ENCODE results near the gene TPX2. TPM values are rescaled to one million over a fixed set of nuclear protein-coding genes. Genes with fewer than 3 reads are reported as not detected.

TPX2 gene
- total RNA-seq, 2 experiments from 2014 or later = 0.85 to 0.89 TPM

GRCh38 chr20:31838646-31839292 is 99.7 kb downstream of the TPX2 start:
- ChIA-PET POLR2A (no interaction called here), CTCF (interaction anchor here (0.7 kb wide), 1 partner anchor 255 kb away, joined by 4 read pairs; no protein-coding TSS in a partner anchor)
- no peaks in the 10 kb centered on the region for H3K27me3 Mint-ChIP-seq
- H3K27ac ChIP-seq (ENCODE audit: low read depth in 1 of 2, low read length in 2 of 2) = no peak overlapping the region
- no peaks in the 10 kb centered on the region for H3K9me3 Mint-ChIP-seq
- H3K4me1 ChIP-seq (ENCODE audit: insufficient read depth, low read length) = peaks cover 12% of the 10 kb centered on the region
- no peaks in the 10 kb centered on the region for H3K36me3 ChIP-seq (ENCODE audit: insufficient read depth, low read length)
- H3K27ac Mint-ChIP-seq = no peak overlapping the region
- no peak for ATAC-seq (ENCODE audit: poor library complexity)
- H3K4me1 Mint-ChIP-seq (ENCODE audit: low read depth) = no peaks in the 10 kb centered on the region
- H3K27me3 ChIP-seq (ENCODE audit: control insufficient read depth in 1 of 2, insufficient read depth in 2 of 2, low read length in 2 of 2) = no peaks in the 10 kb centered on the region
- no peak for TF ChIP-seq CTCF (IDR thresholded peaks at IDR 0.05)
- no peaks in the 10 kb centered on the region for H3K36me3 Mint-ChIP-seq (ENCODE audit: low read depth)
- H3K4me3 Mint-ChIP-seq = no peak overlapping the region
- H3K4me3 ChIP-seq (ENCODE audit: low read length) = no peak overlapping the region
- no peak for DNase-seq
- intact Hi-C loops (cut with DNase I, micrococcal nuclease) = no loop called here
- no peaks in the 10 kb centered on the region for H3K9me3 ChIP-seq (ENCODE audit: control insufficient read depth in 1 of 2, insufficient read depth in 1 of 2, low read length in 2 of 2)

GRCh38 chr20:31839782-31840487 is 100.8 kb downstream of the TPX2 start:
- POLR2A ChIA-PET = no interaction called here
- no peaks in the 10 kb centered on the region for H3K36me3 ChIP-seq (ENCODE audit: insufficient read depth, low read length)
- CTCF ChIA-PET = no interaction called here
- Mint-ChIP-seq H3K9me3 (no peaks in the 10 kb centered on the region), H3K27me3 (no peaks in the 10 kb centered on the region), H3K27ac (no peak overlapping the region), H3K4me1 (ENCODE audit: low read depth) (no peaks in the 10 kb centered on the region), H3K36me3 (ENCODE audit: low read depth) (no peaks in the 10 kb centered on the region), H3K4me3 (no peak overlapping the region)
- H3K27ac ChIP-seq (ENCODE audit: low read depth in 1 of 2, low read length in 2 of 2) = no peak overlapping the region
- H3K4me3 ChIP-seq (ENCODE audit: low read length) = no peak overlapping the region
- TF ChIP-seq CTCF (IDR thresholded peaks at IDR 0.05) = no peak
- ATAC-seq (ENCODE audit: poor library complexity) (no peak), DNase-seq (no peak)
- intact Hi-C loops (cut with DNase I, micrococcal nuclease) = no loop called here
- H3K27me3 ChIP-seq (ENCODE audit: control insufficient read depth in 1 of 2, insufficient read depth in 2 of 2, low read length in 2 of 2) = no peaks in the 10 kb centered on the region
- H3K4me1 ChIP-seq (ENCODE audit: insufficient read depth, low read length) = peaks cover 12% of the 10 kb centered on the region
- no peaks in the 10 kb centered on the region for H3K9me3 ChIP-seq (ENCODE audit: control insufficient read depth in 1 of 2, insufficient read depth in 1 of 2, low read length in 2 of 2)

GRCh38 chr20:31840906-31841816 is 102.1 kb downstream of the TPX2 start:
- TF ChIP-seq CTCF (IDR thresholded peaks at IDR 0.05) = no peak
- ChIA-PET POLR2A (no interaction called here), CTCF (no interaction called here)
- no peak for DNase-seq
- Histone ChIP-seq H3K36me3 (ENCODE audit: insufficient read depth, low read length) (no peaks in the 10 kb centered on the region), H3K9me3 (ENCODE audit: control insufficient read depth in 1 of 2, insufficient read depth in 1 of 2, low read length in 2 of 2) (no peaks in the 10 kb centered on the region), H3K27ac (ENCODE audit: low read depth in 1 of 2, low read length in 2 of 2) (no peak overlapping the region), H3K27me3 (ENCODE audit: control insufficient read depth in 1 of 2, insufficient read depth in 2 of 2, low read length in 2 of 2) (no peaks in the 10 kb centered on the region), H3K4me1 (ENCODE audit: insufficient read depth, low read length) (peaks cover 5% of the 10 kb centered on the region), H3K4me3 (ENCODE audit: low read length) (no peak overlapping the region)
- ATAC-seq (ENCODE audit: poor library complexity) = no peak
- H3K9me3 Mint-ChIP-seq = no peaks in the 10 kb centered on the region
- H3K27ac Mint-ChIP-seq = no peak overlapping the region
- H3K27me3 Mint-ChIP-seq = no peaks in the 10 kb centered on the region
- intact Hi-C loops (cut with DNase I, micrococcal nuclease) = no loop called here
- H3K36me3 Mint-ChIP-seq (ENCODE audit: low read depth) = no peaks in the 10 kb centered on the region
- H3K4me1 Mint-ChIP-seq (ENCODE audit: low read depth) = no peaks in the 10 kb centered on the region
- no peak overlapping the region for H3K4me3 Mint-ChIP-seq

All from CD4-positive, alpha-beta T cell (primary cell).